Activated T-cell treated with anti-CD3 and anti-CD28 coated beads for 48 hours (primary cell): ENCODE data around the gene HSD3B7.

Source experiments
- DNase-seq: peaks from one replicate; pipeline ENCODE4 v3.0.0-alpha.2; 2020; ENCODE audit warnings: low read depth

HSD3B7 gene

GRCh38 chr16:31029272-31029671 lies 44.3 kb downstream of the HSD3B7 start:
- DNase-seq = no peak

GRCh38 chr16:31031276-31031675 lies 46.3 kb downstream of the HSD3B7 start:
- no peak for DNase-seq

GRCh38 chr16:31032736-31033708 lies 48.0 kb downstream of the HSD3B7 start, which contains the start of gene STX4:
Gene STX4, plus strand, starts transcription at chr16:31033558. Its CDS starts 248 bp downstream, at chr16:31033806.
- peak; percentile 93 for DNase-seq

- DNase-seq = peak; percentile 84
These were observed 48.9 kb downstream of the HSD3B7 start for GRCh38 chr16:31033709-31034492.

GRCh38 chr16:31036691-31037090 lies 51.7 kb downstream of the HSD3B7 start:
- no peak for DNase-seq
